Measurements from ENCODE around the gene UBE2I. TPM values are rescaled to one million over a fixed set of nuclear protein-coding genes. Genes with fewer than 3 reads are reported as not detected.
A peak's percentile ranks its signal among the peaks of the same experiment; 100 is the strongest.
"Not testable (repeated sequence)": the region's sequence is repeated elsewhere in the genome, so short reads cannot be mapped to it uniquely, and the experiment has no call there.

Gene UBE2I
- total RNA-seq, 1 experiment from 2014 or later = 78.2 TPM

DNA sequence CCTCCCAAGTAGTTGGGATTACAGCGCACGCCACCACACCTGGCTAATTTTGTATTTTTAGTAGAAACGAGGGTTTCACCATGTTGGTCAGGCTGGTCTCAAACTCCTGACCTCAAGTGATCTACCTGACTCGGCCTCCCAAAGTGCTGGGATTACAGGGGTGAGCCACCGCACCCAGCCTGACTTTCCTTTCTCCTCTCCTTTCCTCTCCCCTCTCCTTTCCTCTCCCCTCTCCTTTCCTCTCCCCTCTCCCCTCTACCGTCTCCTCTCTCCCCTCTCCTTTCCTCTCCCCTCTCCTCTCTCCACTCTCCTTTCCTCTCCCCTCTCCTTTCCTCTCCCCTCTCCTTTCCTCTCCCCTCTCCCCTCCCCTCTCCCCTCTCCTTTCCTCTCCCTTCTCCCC is 17.2 kb upstream of the UBE2I start:
- DNase-seq (ENCODE audit: low read depth) = not testable (repeated sequence)

DNA sequence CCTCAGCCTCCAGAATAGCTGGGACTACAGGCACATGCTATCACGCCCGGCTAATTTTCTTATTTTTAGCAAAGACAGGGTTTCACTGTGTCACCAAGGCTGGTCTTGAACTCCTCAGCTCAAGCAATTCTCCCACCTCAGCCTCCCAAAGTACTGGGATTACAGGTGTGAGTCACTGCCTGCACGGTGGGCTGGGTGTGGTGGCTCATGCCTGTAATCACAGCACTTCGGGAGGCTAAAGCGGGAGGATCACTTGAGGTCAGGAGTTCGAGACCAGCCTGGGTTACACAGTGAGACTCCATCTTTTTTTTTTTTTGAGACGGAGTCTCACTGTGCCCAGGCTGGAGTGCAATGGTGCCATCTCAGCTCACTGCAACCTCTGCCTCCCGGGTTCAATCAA is 16.6 kb upstream of the UBE2I start:
- not testable (repeated sequence) for DNase-seq (ENCODE audit: low read depth)

DNA sequence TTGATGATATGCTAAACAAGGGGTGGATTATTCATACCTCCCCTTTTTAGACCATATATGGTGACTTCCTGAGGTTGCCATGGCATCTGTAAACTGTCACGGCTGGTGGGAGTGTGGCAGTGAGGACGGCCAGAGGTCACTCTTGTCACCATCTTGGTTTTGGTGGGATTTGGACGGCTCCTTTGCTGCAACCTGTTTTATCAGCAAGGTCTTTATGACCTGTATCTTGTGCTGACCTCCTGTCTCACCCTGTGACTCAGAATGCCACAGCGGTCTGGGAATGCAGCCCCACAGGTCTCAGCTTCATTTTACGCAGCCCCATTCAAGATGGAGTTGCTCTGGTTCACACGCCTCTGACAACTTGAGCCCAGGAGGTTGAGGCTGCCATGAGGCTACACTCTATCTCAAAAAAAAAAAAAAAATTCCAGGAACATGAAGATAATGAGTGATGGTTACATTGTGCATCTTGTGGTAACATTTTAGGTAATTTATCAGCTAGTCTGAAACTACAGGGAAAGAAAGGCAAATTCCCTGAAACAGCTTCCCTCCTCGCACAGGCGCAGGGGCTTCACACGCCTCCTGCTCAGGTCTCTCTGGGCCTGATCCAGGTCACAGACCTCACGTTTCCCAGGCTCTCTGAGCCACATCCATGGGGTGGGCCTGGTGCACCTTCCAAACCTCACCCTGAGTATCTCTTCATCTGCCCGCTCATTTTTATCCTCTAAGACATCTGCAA is 15.3 kb upstream of the UBE2I start:
- DNase-seq (ENCODE audit: low read depth) = no peak

DNA sequence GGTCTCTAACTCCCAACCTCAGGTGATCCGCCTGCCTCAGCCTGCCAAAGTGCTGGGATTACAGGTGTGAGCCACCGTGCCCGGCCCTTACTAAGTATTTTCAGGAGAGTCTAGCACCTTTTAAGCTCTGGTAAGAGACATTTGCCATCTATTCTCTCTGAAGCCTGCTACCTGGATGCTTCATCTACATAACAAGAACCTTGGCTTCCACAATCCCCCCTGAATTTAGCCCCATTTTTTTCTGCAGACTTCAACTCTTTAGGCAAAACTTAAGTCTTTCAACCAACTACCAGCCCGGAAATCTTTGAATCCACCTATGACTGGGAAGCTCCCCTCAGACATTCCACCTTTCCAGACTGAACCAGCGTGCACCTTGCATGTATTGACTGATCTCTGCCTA is 14.0 kb upstream of the UBE2I start:
- DNase-seq (ENCODE audit: low read depth) = no peak

DNA sequence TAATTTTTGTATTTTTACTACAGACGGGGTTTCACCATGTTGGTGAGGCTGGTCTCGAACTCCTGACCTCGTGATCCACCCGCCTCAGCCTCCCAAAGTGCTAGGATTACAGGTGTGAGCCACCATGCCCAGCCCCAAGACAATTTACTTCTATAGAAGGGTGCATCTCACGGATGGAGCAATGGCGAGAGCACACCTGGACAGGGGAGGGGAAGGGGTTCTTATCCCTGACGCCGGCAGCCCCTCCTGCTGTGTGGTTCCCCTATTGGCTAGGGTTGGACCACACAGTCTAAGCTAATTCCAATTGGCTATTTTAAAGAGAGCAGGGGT is 12.8 kb upstream of the UBE2I start:
- not testable (repeated sequence) for DNase-seq (ENCODE audit: low read depth)

DNA sequence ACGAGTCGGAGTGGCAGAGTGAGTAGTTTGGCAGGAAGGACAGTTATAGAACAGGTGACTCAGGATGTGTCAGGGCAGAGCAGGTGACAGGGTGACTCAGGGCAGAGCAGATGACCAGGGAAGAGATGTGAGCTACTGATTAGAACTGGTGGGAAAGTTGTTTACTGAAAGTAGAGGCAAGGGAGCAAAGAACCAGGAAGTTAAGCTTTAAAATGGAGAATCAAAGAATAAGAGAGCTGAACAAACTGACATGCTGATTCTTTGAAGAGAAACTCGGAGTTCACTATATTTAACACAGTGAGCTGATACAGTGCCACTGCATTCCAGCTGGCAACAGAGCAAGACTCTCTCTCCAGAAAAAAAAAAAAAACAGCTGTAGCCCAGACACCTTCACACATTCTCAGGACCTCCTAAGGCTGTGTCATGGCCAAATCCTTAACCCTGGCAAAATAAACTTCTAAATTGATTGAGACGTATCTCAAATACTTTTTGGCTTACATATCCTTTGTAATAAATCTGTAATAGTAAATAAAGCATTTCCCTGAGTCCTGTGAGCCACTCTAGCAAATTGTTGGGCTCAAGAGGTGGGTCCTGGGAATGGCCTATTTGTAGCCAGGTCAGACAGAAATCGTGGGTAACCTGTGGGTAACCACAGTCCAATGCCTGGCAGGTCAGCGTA is 12.3 kb upstream of the UBE2I start:
- peak; percentile 93 for DNase-seq (ENCODE audit: low read depth)

DNA sequence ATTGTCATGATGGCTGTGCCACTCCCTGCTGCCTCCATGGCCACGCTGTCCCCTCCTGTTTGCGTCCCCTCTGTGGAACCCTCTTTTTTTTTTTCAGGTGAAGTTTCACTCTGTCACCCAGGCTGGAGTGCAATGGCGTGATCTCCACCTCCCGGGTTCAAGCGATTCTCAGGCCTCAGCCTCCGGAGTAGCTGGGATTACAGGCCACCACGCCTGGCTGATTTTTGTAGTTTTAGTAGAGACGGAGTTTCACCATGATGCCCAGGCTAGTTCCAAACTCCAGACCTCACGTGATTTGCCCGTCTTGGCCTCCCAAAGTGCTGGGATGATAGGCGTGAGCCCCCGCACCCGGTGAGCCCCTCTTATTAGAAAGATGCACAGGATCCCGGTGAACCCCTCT is 11.0 kb upstream of the UBE2I start:
- no peak for DNase-seq (ENCODE audit: low read depth)

DNA sequence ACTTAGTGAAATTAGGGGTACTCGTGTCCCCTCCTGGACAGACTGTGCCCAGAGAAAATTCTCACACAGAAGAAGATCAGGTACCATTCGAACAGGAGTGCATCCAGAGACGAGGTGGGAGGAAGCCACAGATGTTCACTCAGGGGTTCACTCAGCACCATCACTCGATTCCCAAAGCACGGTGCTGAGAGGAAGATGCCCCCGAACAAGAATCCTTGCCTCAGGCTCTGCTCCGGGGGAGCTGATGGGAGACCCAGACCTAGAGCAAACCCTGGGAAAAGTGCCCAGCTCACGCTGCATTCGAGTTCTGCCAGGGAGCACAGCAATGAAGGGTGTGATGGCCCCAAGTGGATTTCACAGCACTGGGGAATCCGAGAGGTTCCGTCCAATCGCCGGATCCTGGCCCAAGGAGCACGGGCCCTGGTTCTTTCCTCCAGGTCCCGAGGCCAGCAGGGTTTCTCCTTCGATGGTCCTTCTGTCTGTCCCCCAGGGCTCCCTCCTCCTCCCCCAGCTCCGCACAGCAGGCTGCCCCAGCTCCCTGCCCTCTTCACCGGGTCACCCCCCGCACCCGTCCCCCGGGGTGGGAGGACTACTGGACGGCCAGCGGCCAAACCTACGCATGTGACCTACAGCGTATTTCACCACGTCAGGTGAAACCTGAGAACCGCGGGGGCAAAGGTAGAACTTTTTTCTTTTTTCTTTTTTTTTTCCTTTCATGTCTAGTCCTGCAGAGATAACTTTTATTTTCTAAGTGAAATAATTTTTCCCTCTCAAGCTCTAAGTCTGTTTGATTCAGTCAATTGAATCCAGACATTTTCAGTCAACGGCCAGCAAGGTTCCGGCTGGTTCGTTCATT is 10.2 kb upstream of the UBE2I start:
- no peak for DNase-seq (ENCODE audit: low read depth)

DNA sequence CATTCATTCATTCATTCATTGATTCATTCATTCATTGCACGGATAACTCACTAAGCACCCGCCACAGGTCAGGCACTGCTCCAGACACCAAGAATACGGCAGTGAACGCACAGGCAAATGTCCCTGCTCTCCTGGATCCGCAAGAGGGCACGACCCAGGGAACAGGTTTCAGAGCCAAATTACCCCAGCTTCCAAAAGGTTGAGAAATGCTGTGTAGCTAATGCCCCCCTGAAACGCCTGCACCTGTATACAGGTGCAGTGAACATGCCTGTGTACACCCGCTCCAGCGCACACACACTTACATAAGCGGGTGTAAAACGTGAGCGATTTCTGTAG is 9.6 kb upstream of the UBE2I start:
- no peak for DNase-seq (ENCODE audit: low read depth)

DNA sequence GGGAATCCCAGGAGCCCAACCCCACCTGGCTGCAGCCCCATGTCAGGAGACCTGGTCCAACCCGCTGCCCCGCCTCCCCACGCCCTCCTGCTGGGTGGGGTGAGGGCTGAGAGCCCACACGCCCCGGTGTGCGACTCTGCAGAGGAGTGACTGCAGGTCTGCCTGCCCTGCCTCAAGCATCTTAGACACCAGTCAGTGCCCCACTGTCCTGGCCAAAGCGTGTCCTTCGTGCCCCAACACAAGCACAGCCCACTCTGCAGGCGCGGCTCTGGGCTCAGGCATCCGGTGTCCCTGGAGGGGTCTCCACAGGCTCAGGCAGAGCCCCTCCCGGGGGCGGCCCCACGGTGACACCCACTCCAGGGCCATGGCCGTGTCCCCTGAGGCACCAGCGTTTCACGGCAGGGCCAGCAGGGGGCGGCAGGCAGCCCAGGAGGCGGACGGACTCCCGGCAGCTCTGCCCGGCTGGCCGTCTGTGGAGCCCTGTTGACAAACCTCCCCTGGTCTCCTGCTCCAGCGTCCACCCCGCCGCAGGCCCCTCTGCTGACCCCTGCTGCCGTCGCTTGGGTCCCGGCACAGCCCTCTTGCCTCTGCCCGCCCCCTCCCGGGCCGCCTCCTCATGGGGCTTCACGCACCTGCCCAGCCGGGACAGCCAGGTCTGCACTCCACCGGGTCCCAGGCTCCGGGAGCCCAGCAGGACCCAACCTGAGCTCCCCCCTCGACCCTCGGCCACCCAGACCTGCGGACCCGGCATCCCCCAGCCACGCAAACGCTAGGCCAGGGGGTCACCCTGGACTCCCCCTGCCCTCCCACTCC is 8.6 kb upstream of the UBE2I start:
- DNase-seq (ENCODE audit: low read depth) = peak; percentile 41

DNA sequence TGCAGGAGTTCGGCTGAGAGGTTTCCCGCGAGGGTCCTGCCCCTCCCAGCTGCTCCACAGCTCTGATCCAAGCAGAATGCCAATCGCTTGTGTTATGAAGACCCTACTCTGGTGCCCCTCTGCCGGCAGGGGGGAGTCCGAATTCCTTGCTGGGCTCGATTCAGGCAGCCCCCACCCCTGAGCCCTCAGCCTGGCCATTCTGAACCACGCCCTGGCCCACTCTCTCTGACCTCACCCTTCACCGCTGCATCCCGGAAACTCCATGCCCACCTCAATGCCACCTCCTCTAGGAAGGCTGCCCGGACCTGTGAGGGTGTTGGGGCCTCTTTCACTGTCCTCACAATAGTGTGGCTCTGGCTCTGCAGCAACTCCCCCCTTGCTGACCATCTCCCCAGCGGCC is 7.9 kb upstream of the UBE2I start:
- no peak for DNase-seq (ENCODE audit: low read depth)

DNA sequence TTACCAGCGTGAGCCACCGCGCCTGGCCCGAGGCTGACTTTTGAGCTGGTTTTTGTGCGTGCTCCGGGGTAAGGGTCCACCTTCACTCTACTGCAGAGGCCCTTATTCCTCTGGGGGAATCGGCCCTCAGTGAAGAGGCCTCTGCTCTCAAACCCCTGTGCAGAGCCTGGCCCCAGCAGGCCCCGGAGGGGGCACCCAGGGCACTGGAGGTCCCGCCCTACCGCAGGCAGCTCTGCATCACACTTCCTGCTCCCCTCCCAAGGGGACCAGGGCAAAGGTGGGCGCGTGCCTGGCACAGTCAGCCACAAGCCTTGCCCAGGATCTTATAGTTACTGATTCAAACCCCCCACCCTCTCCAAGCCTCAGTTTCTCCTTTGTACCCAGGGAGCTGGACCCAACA is 3.6 kb upstream of the UBE2I start:
- DNase-seq (ENCODE audit: low read depth) = no peak

DNA sequence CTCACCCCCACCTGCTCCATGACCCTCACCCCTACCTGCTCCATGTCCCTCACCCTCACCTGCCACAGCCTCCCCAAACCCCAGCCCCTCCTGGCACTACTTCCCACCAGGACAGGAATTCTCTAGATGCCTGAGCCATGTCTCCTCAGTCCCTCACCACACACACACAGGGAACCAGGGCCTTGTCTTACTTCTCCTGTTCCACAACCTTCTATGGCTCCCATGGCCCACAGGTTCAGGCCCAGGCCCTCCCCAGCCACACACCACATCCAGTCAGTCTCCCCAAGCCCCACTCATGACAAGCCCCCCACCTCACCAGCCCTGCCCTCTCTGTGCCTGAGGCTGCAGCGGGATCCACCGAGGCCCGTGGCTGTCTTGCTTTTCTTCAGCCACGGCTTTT is 3.1 kb upstream of the UBE2I start:
- DNase-seq (ENCODE audit: low read depth) = no peak

DNA sequence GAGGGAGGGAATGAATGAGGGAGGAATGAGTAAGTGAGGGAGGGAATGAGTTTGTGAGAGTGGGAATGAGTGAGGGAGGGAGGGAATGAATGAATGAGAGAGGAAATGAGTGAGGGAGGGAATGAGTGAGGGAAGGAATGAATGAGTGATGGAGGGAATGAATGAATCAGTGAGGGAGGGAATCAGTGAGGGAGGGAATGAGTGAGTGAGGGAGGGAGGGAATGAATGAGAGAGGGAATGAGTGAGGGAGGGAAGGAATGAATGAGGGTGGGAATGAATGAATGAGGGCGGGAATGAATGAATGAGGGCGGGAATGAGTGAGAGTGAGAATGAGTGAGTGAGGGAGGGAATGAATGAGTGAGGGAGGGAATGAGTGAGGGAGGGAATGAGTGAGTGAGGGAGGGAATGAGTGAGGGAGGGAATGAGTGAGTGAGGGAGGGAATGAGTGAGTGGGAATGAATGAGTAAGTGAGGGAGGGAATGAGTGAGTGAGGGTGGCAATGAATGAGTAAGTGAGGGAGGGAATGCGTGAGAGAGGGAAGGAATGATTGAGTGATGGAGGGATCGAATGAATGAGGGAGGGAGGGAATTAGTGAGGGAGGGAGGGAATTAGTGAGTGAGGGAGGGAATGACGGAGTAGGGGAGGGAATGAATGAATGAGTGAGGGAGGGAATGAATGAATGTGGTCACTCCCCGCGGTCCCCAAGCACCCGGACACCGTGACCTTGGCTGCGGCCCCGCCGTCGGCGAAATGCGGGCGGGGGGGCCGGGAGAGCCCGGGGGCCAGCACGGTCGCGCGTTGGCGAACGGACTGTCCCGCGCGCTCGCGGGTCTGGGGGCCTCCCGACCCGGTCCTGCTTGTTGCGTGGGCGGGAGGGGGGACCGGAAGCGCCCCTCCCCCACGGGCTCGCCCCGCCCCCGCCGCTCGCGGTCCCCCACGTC is 1.1 kb upstream of the UBE2I start:
- peak; percentile 51 for DNase-seq (ENCODE audit: low read depth)

DNA sequence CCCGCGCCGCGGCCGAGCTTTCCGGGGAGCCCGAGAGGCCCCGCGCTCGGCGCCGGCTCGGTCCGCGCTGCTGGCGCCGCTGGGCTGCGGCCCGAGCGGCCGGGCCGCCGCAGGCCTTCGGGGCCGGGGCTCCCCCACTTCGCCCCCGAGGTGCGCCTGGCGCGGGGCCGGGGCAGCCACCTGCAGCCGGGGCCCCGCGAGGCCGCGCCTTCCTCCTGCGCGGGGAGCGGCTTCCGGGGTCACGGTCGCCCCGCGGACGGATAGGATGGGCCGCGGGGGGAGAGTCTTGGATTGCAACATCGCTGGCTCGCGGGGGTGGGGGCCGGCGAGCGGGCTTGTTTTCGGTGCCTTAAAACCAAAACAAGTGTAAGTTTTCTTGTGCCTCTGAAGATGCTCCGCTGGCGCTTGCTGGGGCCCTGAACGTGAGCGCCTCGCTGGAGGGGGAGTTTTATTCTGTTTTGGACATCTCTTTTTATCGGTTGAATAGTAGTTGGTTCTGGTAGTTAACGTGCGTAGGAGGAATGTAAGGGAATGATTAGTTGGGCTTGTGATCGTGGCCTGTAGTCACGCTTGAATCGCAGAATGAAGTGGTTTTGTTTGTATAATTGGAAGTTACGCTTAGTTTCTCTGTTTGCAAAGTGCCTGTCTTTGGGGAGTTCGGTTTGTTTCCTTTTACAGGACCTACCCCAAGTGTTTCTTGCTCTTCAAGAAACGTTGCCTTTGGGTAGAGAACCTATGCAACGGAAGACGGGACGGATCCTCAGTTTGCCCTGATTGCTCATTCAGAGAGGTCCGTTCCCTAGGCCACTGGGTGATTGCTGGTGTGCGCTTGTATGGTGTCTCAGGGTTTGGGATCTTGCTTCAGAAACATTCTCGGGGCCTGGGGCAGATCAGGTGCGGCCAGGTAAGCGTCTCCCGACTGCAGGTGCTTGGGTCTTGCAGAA is 724 bp downstream of the UBE2I start:
- DNase-seq (ENCODE audit: low read depth) = peak; percentile 30

DNA sequence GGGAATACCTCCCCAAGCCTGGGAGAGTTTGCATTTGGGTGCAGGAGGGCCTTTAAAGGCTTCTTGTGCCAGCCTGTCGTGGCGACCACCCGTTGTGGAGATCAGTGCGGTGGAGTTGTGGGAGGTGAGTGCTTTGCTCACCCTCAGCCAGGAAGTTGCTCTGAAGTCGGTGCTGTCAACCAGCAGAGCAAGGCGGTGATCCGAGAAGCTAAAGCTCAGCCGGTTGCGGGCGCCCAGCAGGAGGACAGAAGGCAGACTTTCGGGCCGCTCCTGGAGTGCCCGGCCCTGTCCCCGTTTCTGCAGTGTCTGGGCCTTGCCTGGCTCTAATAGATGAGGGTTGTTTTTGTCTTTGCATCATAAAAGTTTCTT is 1.4 kb downstream of the UBE2I start:
- no peak for DNase-seq (ENCODE audit: low read depth)

DNA sequence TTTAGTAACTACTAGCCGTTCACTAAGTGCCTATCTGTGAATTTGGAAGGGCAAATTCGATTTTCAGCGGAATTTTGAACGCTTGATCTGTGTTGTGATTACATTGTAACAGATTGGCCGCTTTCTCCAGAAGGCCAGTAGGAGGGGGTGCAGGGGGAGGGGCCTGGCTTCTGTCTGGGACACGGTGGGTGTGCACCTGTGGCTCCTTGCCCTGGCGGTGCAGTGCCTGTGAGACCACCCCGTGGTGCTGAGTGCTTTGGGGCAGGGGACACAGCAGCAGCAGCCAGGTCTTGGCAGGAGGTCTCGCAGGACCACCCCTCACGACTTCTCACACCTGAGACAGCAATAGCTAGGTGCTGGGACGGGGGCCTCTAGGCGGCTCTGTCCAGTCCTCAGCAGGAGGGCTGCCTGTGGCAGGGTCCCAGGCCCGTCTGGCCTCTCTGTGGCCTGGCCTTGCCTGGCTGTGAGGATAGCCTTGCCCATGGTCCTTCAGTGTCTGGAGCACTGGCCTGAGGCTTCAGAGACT is 1.8 kb downstream of the UBE2I start:
- no peak for DNase-seq (ENCODE audit: low read depth)

DNA sequence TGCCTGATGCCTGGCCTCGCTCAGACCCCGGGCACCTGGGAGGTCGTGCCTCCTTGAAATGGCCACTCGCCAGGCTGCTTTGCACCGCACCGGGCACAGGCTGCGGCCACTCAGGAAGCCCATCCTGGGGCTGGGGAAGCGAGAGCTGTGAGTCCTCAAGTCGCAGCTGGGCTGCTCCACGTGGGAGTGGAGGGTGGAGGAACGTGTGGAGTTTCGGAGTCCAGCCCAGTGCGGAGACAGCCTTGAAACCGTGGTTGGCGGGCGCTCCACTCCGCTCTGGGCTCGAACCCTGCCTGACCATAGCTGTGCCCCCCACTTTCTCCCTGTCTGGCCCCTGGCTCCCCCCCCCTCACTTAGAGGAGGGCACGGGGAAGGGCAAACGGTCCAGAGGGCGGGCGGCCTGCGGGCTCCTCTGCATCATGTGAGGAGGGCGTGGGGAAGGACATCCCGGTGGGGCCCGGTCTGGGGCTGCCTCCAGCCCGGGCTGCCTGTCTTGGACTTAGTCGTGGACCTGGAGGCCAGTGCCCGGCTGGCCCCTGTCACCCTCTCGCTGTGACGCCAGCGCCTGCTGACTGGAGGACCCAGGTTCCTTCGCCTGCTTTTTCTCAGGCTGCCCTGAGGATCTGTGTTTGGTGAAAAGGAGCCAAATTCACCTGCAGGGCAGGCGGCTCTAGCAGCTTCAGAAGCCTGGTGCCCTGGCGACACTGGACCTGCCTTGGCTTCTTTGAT is 2.5 kb downstream of the UBE2I start:
- no peak for DNase-seq (ENCODE audit: low read depth)

DNA sequence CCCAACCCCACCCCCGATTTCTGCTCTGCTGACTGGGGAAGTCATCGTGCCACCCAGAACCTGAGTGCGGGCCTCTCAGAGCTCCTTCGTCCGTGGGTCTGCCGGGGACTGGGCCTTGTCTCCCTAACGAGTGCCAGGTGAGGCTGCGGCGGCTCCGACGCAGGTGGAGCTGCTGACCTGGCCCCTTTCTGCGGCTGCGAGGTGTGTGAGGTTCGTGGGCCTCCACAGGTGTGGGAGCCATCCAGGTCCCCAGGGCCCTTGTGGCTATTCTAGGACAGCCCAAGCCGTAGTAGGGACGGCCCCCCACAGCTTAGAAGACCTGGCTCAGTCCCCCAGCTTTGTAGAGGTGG is 3.0 kb downstream of the UBE2I start:
- no peak for DNase-seq (ENCODE audit: low read depth)
